Bronchial epithelial cell (primary cell): ENCODE measurements around the gene SCCPDH. TPM values are rescaled to one million over a fixed set of nuclear protein-coding genes. Genes with fewer than 3 reads are reported as not detected.
A peak's percentile ranks its signal among the peaks of the same experiment; 100 is the strongest.

Experiments
- DNase-seq: peaks from one replicate; pipeline ENCODE4 v3.0.0-alpha.2; 2010; ENCODE audit warnings: low read depth
- FAIRE-seq: peaks from 2 replicates; lab custom pipeline; 2011; peaks lifted over from hg19 to GRCh38; lab: Jason Lieb, UNC
- H3K27me3 ChIP-seq: 2 replicates; pipeline ENCODE4 v1.5.1; 2011; ENCODE audit warnings: low read length; ENCODE audit not compliant: control insufficient read depth, insufficient read depth
- H3K36me3 ChIP-seq: 2 replicates; pipeline ENCODE4 v1.5.1; 2011; ENCODE audit warnings: low read length; ENCODE audit not compliant: control insufficient read depth, insufficient read depth
- H3K4me3 ChIP-seq: 2 replicates; pipeline ENCODE4 v1.5.1; 2011; ENCODE audit warnings: mild to moderate bottlenecking, low read depth, low read length, control low read depth
- CTCF ChIP-seq: IDR thresholded peaks from 2 replicates; pipeline ENCODE4 v1.5.1; 2011; ENCODE audit warnings: mild to moderate bottlenecking, moderate library complexity, low read length, control low read depth, inconsistent platforms; ENCODE audit not compliant: insufficient read depth, severe bottlenecking
- total RNA-seq: library from RNA; depleted of rRNA; stranded (reverse); fragments of >200 nt; gene quantifications from 2 replicates; pipeline ENCODE4 v1.2.1, GENCODE V29; 2014

The SCCPDH gene
- total RNA-seq, 1 donor from 2014 or later: 3.7 TPM

GRCh38 chr1:246787781-246788513 is 63.7 kb downstream of the SCCPDH start:
- TF ChIP-seq CTCF: no peak
- Histone ChIP-seq H3K4me3 (no peak overlapping the region), H3K27me3 (no peaks in the 10 kb centered on the region), H3K36me3 (no peaks in the 10 kb centered on the region)
- no peak for FAIRE-seq
- DNase-seq: no peak

- Histone ChIP-seq H3K27me3 (no peaks in the 10 kb centered on the region), H3K36me3 (no peaks in the 10 kb centered on the region), H3K4me3 (peak overlapping the region; percentile 12)
- no peak for TF ChIP-seq CTCF
- DNase-seq (no peak), FAIRE-seq (no peak)
Measured at GRCh38 chr1:246788895-246789338, 64.7 kb downstream of the SCCPDH start.

GRCh38 chr1:246789454-246790339 is 65.5 kb downstream of the SCCPDH start:
- no peaks in the 10 kb centered on the region for H3K36me3 ChIP-seq
- H3K27me3 ChIP-seq: no peaks in the 10 kb centered on the region
- TF ChIP-seq CTCF: no peak
- no peak overlapping the region for H3K4me3 ChIP-seq
- FAIRE-seq: no peak
- DNase-seq: no peak

- Histone ChIP-seq H3K36me3 (no peaks in the 10 kb centered on the region), H3K27me3 (no peaks in the 10 kb centered on the region), H3K4me3 (no peak overlapping the region)
- DNase-seq (no peak), FAIRE-seq (no peak)
- no peak for TF ChIP-seq CTCF
Measured at GRCh38 chr1:246790364-246790763, 66.2 kb downstream of the SCCPDH start.

- Histone ChIP-seq H3K36me3 (no peaks in the 10 kb centered on the region), H3K27me3 (no peaks in the 10 kb centered on the region), H3K4me3 (no peak overlapping the region)
- DNase-seq: no peak
- TF ChIP-seq CTCF: no peak
- no peak for FAIRE-seq
Measured at GRCh38 chr1:246790833-246791232, 66.6 kb downstream of the SCCPDH start.
